ENCODE results near the gene TTC16. TPM values are rescaled to one million over a fixed set of nuclear protein-coding genes. Genes with fewer than 3 reads are reported as not detected.

The TTC16 gene
- total RNA-seq, 6 experiments from 2014 or later = 0.05 to 0.12 TPM; not detected in 4

- intact Hi-C loops (cut with DNase I) = loop anchor here (5.0 to 10.0 kb wide), 3 partner anchors 139 to 144 kb away; partner anchors contain the start of gene AK1 (in 1 of the 2)
Measured at GRCh38 chr9:127730799-127731410, 15.0 kb downstream of the TTC16 start.

GRCh38 chr9:127731938-127732337 lies 16.1 kb downstream of the TTC16 start:
- no peak for ATAC-seq
- DNase-seq = no peak
- no peaks in the 10 kb centered on the region for H3K36me3 ChIP-seq
- intact Hi-C loops (cut with DNase I) = loop anchor here (5.0 to 10.0 kb wide), 3 partner anchors 140 to 145 kb away; partner anchors contain the start of gene AK1 (in 1 of the 2)
- no peak for TF ChIP-seq CTCF (IDR thresholded peaks at IDR 0.05)
- TF ChIP-seq POLR2A (IDR thresholded peaks at IDR 0.05) = no peak
- no peak overlapping the region for H3K4me3 ChIP-seq
- WGBS (ENCODE audit: insufficient coverage, low coverage, low lambda C conversion rate, missing lambda C conversion rate) = 71% methylated on average over 5 of the region's 16 CpGs
- H3K9me3 ChIP-seq = no peaks in the 10 kb centered on the region
- H3K4me1 ChIP-seq = peaks cover 0 to 6% (median 3%) of the 10 kb centered on the region in 4 donors
- no peaks in the 10 kb centered on the region for H3K27me3 ChIP-seq
- no peak overlapping the region for H3K27ac ChIP-seq

More at GRCh38 chr9:127730799-127731410, 15.0 kb downstream of the TTC16 start:
- Histone ChIP-seq H3K36me3 (no peaks in the 10 kb centered on the region), H3K9me3 (no peaks in the 10 kb centered on the region), H3K4me1 (peaks cover 0 to 6% (median 3%) of the 10 kb centered on the region in 4 donors), H3K27ac (no peak overlapping the region), H3K27me3 (no peaks in the 10 kb centered on the region), H3K4me3 (no peak overlapping the region)
- TF ChIP-seq POLR2A (IDR thresholded peaks at IDR 0.05) (no peak), CTCF (IDR thresholded peaks at IDR 0.05) (no peak)
- DNase-seq (no peak), ATAC-seq (no peak)
- no CpG with 5 or more reads among the region's 9 CpGs for WGBS (ENCODE audit: insufficient coverage, low coverage, low lambda C conversion rate, missing lambda C conversion rate)

GRCh38 chr9:127732444-127732843 lies 16.6 kb downstream of the TTC16 start:
- Histone ChIP-seq H3K27me3 (no peaks in the 10 kb centered on the region), H3K36me3 (no peaks in the 10 kb centered on the region), H3K4me3 (no peak overlapping the region), H3K9me3 (no peaks in the 10 kb centered on the region), H3K4me1 (peaks cover 0 to 6% (median 3%) of the 10 kb centered on the region in 4 donors), H3K27ac (no peak overlapping the region)
- ATAC-seq = no peak
- intact Hi-C loops (cut with DNase I) = loop anchor here (5.0 to 10.0 kb wide), 3 partner anchors 140 to 145 kb away; partner anchors contain the start of gene AK1 (in 1 of the 2)
- TF ChIP-seq CTCF (IDR thresholded peaks at IDR 0.05) (no peak), POLR2A (IDR thresholded peaks at IDR 0.05) (no peak)
- WGBS (ENCODE audit: insufficient coverage, low coverage, low lambda C conversion rate, missing lambda C conversion rate) = 60% methylated on average over 1 of the region's 21 CpGs
- DNase-seq = no peak

GRCh38 chr9:127733614-127734013 lies 17.7 kb downstream of the TTC16 start:
- H3K27ac ChIP-seq = no peak overlapping the region
- ATAC-seq (no peak), DNase-seq (no peak)
- no peaks in the 10 kb centered on the region for H3K9me3 ChIP-seq
- 60% methylated on average over 1 of the region's 2 CpGs for WGBS (ENCODE audit: insufficient coverage, low coverage, low lambda C conversion rate, missing lambda C conversion rate)
- TF ChIP-seq POLR2A (IDR thresholded peaks at IDR 0.05) = no peak
- TF ChIP-seq CTCF (IDR thresholded peaks at IDR 0.05) = no peak
- H3K36me3 ChIP-seq = no peaks in the 10 kb centered on the region
- H3K4me1 ChIP-seq = peaks cover 0 to 6% (median 3%) of the 10 kb centered on the region in 4 donors
- intact Hi-C loops (cut with DNase I) = loop anchor here (5.0 to 10.0 kb wide), 3 partner anchors 141 to 146 kb away; partner anchors contain the start of gene AK1 (in 1 of the 2)
- H3K27me3 ChIP-seq = no peaks in the 10 kb centered on the region
- no peak overlapping the region for H3K4me3 ChIP-seq
